ENCODE results near the gene KCNK18. TPM values are rescaled to one million over a fixed set of nuclear protein-coding genes. Genes with fewer than 3 reads are reported as not detected.
"Not testable (repeated sequence)": the region's sequence is repeated elsewhere in the genome, so short reads cannot be mapped to it uniquely, and the experiment has no call there.

The KCNK18 gene
- total and polyA plus RNA-seq, 4 experiments from 2014 or later = not detected

GRCh38 chr10:117226813-117227451 is 29.6 kb downstream of the KCNK18 start:
- Mint-ChIP-seq H3K4me1 (no peaks in the 10 kb centered on the region), H3K27me3 (peaks cover 19 to 29% of the 10 kb centered on the region in 2 donors), H3K27ac (no peak overlapping the region), H3K36me3 (no peaks in the 10 kb centered on the region), H3K9me3 (peaks cover 0 to 3% (median 1%) of the 10 kb centered on the region in 8 donors), H3K4me3 (no peak overlapping the region)
- POLR2A ChIA-PET (ENCODE audit: partially characterized antibody) = no interaction called here
- H3K27me3 ChIP-seq (ENCODE audit: insufficient read depth, low read length) = no peaks in the 10 kb centered on the region
- CTCF ChIA-PET (ENCODE audit: partially characterized antibody) = interaction anchor here (3.4 kb wide), 1 partner anchor 10 kb away, joined by 25 read pairs; no protein-coding TSS in a partner anchor
- no peaks in the 10 kb centered on the region for H3K4me1 ChIP-seq (ENCODE audit: insufficient read depth, low read length)
- no peaks in the 10 kb centered on the region for H3K9me3 ChIP-seq (ENCODE audit: control insufficient read depth in 1 of 2, low read length in 2 of 2)
- no peak overlapping the region for H3K4me3 ChIP-seq (ENCODE audit: low read length in 2 of 2)
- no peak overlapping the region for H3K27ac ChIP-seq (ENCODE audit: low read depth, low read length)
- intact Hi-C loops (cut with micrococcal nuclease) = no loop called here
- H3K36me3 ChIP-seq (ENCODE audit: insufficient read depth, low read length) = no peaks in the 10 kb centered on the region
- no peak for DNase-seq

- Histone ChIP-seq H3K36me3 (ENCODE audit: insufficient read depth, low read length) (no peaks in the 10 kb centered on the region), H3K27me3 (ENCODE audit: insufficient read depth, low read length) (no peaks in the 10 kb centered on the region), H3K9me3 (ENCODE audit: control insufficient read depth in 1 of 2, low read length in 2 of 2) (no peaks in the 10 kb centered on the region), H3K27ac (ENCODE audit: low read depth, low read length) (no peak overlapping the region), H3K4me1 (ENCODE audit: insufficient read depth, low read length) (no peaks in the 10 kb centered on the region), H3K4me3 (ENCODE audit: low read length in 2 of 2) (no peak overlapping the region)
- Mint-ChIP-seq H3K36me3 (no peaks in the 10 kb centered on the region), H3K4me3 (no peak overlapping the region), H3K9me3 (peaks cover 0 to 3% (median 1%) of the 10 kb centered on the region in 8 donors), H3K27ac (no peak overlapping the region), H3K27me3 (peaks cover 19 to 36% of the 10 kb centered on the region in 2 donors), H3K4me1 (no peaks in the 10 kb centered on the region)
- no peak for DNase-seq
- ChIA-PET POLR2A (ENCODE audit: partially characterized antibody) (no interaction called here), CTCF (ENCODE audit: partially characterized antibody) (no interaction called here)
- intact Hi-C loops (cut with micrococcal nuclease) = no loop called here
Measured at GRCh38 chr10:117228210-117228609, 30.9 kb downstream of the KCNK18 start.

- H3K4me1 Mint-ChIP-seq; H3K36me3 ChIP-seq (ENCODE audit: insufficient read depth, low read length); POLR2A ChIA-PET (ENCODE audit: partially characterized antibody); H3K4me3 Mint-ChIP-seq; H3K9me3 Mint-ChIP-seq; H3K4me3 ChIP-seq (ENCODE audit: low read length in 2 of 2); DNase-seq; intact Hi-C loops (cut with micrococcal nuclease); H3K9me3 ChIP-seq (ENCODE audit: control insufficient read depth in 1 of 2, low read length in 2 of 2); H3K27me3 ChIP-seq (ENCODE audit: insufficient read depth, low read length); H3K36me3 Mint-ChIP-seq; H3K27ac ChIP-seq (ENCODE audit: low read depth, low read length); H3K4me1 ChIP-seq (ENCODE audit: insufficient read depth, low read length): not testable (repeated sequence)
- CTCF ChIA-PET (ENCODE audit: partially characterized antibody) = interaction anchor here (0.8 to 1.0 kb wide), 2 partner anchors 11 to 13 kb away, joined by 3 to 8 read pairs; no protein-coding TSS in a partner anchor
- Mint-ChIP-seq H3K27ac (peak overlapping the region in 1 of 7 donors; percentile 79), H3K27me3 (peaks cover 19 to 39% of the 10 kb centered on the region in 2 donors)
Measured at GRCh38 chr10:117230107-117230506, 32.8 kb downstream of the KCNK18 start.

GRCh38 chr10:117237401-117237991 is 40.2 kb downstream of the KCNK18 start:
- no peaks in the 10 kb centered on the region for H3K36me3 Mint-ChIP-seq
- peaks cover 16 to 26% of the 10 kb centered on the region in 2 donors for H3K27me3 Mint-ChIP-seq
- Histone ChIP-seq H3K9me3 (ENCODE audit: control insufficient read depth in 1 of 2, low read length in 2 of 2) (no peaks in the 10 kb centered on the region), H3K4me3 (ENCODE audit: low read length in 2 of 2) (no peak overlapping the region), H3K27ac (ENCODE audit: low read depth, low read length) (no peak overlapping the region), H3K4me1 (ENCODE audit: insufficient read depth, low read length) (no peaks in the 10 kb centered on the region), H3K36me3 (ENCODE audit: insufficient read depth, low read length) (no peaks in the 10 kb centered on the region), H3K27me3 (ENCODE audit: insufficient read depth, low read length) (no peaks in the 10 kb centered on the region)
- no peak for DNase-seq
- H3K4me3 Mint-ChIP-seq = no peak overlapping the region
- no peak overlapping the region for H3K27ac Mint-ChIP-seq
- ChIA-PET POLR2A (ENCODE audit: partially characterized antibody) (no interaction called here), CTCF (ENCODE audit: partially characterized antibody) (interaction anchor here (1.3 kb wide), 1 partner anchor 21 kb away, joined by 5 read pairs; no protein-coding TSS in a partner anchor)
- intact Hi-C loops (cut with micrococcal nuclease) = no loop called here
- peaks cover 0 to 1% (median 0%) of the 10 kb centered on the region in 8 donors for H3K9me3 Mint-ChIP-seq
- peaks cover 0 to 9% (median 6%) of the 10 kb centered on the region in 4 donors for H3K4me1 Mint-ChIP-seq

GRCh38 chr10:117239051-117239450 is 41.8 kb downstream of the KCNK18 start:
- no peak overlapping the region for H3K27ac ChIP-seq (ENCODE audit: low read depth, low read length)
- peaks cover 0 to 9% (median 6%) of the 10 kb centered on the region in 4 donors for H3K4me1 Mint-ChIP-seq
- H3K27me3 ChIP-seq (ENCODE audit: insufficient read depth, low read length) = no peaks in the 10 kb centered on the region
- no peaks in the 10 kb centered on the region for H3K36me3 Mint-ChIP-seq
- H3K4me1 ChIP-seq (ENCODE audit: insufficient read depth, low read length) = no peaks in the 10 kb centered on the region
- CTCF ChIA-PET (ENCODE audit: partially characterized antibody) = no interaction called here
- H3K27me3 Mint-ChIP-seq = peaks cover 23 to 25% of the 10 kb centered on the region in 2 donors
- no peak for DNase-seq
- no peak overlapping the region for H3K27ac Mint-ChIP-seq
- H3K4me3 ChIP-seq (ENCODE audit: low read length in 2 of 2) = no peak overlapping the region
- no peaks in the 10 kb centered on the region for H3K36me3 ChIP-seq (ENCODE audit: insufficient read depth, low read length)
- no peaks in the 10 kb centered on the region for H3K9me3 ChIP-seq (ENCODE audit: control insufficient read depth in 1 of 2, low read length in 2 of 2)
- peaks cover 0 to 1% (median 0%) of the 10 kb centered on the region in 8 donors for H3K9me3 Mint-ChIP-seq
- POLR2A ChIA-PET (ENCODE audit: partially characterized antibody) = no interaction called here
- intact Hi-C loops (cut with micrococcal nuclease) = no loop called here
- H3K4me3 Mint-ChIP-seq = no peak overlapping the region

GRCh38 chr10:117239721-117240620 is 42.7 kb downstream of the KCNK18 start:
- POLR2A ChIA-PET (ENCODE audit: partially characterized antibody) = no interaction called here

More at GRCh38 chr10:117239721-117240620, 42.7 kb downstream of the KCNK18 start:
- CTCF ChIA-PET (ENCODE audit: partially characterized antibody) = no interaction called here
- Mint-ChIP-seq H3K36me3 (no peaks in the 10 kb centered on the region), H3K4me3 (no peak overlapping the region), H3K4me1 (peaks cover 0 to 9% (median 6%) of the 10 kb centered on the region in 4 donors), H3K27me3 (peaks cover 27 to 28% of the 10 kb centered on the region in 2 donors), H3K9me3 (peaks cover 0 to 1% (median 0%) of the 10 kb centered on the region in 8 donors), H3K27ac (no peak overlapping the region)
- Histone ChIP-seq H3K4me1 (ENCODE audit: insufficient read depth, low read length) (no peaks in the 10 kb centered on the region), H3K36me3 (ENCODE audit: insufficient read depth, low read length) (no peaks in the 10 kb centered on the region), H3K4me3 (ENCODE audit: low read length in 2 of 2) (no peak overlapping the region), H3K9me3 (ENCODE audit: control insufficient read depth in 1 of 2, low read length in 2 of 2) (no peaks in the 10 kb centered on the region), H3K27ac (ENCODE audit: low read depth, low read length) (no peak overlapping the region), H3K27me3 (ENCODE audit: insufficient read depth, low read length) (no peaks in the 10 kb centered on the region)
- intact Hi-C loops (cut with micrococcal nuclease) = no loop called here
- no peak for DNase-seq
